Activated CD4-positive, alpha-beta T cell treated with anti-CD3 and anti-CD28 coated beads, Interleukin-2, amount 50 U/mL, for 4 hours (primary cell): ENCODE results near the gene IFT43.
A peak's percentile ranks its signal among the peaks of the same experiment; 100 is the strongest.

ENCODE experiments used
- DNase-seq, 2 experiments: peaks; one replicate each; pipeline ENCODE4 v3.0.0-alpha.2; 2020

Gene IFT43

DNA sequence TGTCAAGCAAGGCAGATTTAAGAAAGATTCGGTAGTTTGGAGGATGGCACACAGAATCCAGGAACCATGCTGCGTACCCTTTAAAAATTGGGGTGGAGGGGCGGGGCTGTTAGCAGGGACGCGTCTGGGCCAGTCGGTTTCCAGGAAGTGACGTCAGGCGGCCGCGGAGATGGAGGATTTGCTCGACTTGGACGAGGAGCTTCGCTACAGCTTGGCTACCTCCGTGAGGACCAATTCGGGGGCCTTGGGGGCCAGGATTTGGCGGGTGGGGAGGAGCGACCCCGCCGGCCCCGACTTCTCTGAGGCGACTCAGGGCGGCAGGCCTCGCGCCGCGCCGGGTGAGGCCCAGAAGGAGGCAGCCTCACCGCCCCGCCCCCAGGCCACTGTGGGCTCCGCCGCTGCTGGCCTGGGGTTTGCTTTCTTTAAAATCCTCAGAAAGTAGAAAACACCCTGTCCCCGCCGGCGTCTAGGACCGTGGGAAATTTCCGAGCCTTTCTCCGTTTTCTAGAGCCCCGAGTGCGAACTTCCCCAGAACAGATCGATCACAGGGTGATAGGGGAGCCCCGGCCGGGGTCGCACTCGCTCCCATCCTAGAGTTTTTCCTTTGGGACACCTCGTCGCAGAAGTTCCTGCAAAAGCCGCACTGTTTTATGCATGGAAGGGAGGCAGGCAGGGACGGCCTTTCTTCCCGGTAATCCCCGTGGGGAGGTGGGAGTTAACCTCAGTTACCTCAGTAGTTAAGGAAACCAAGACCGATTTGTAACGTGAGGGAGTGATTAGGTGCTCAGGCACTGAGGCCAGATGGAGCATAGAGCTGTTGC lies at the start of gene IFT43:
Gene IFT43, plus strand, starts transcription at position 146 of the 821 bp plus-strand sequence. Its CDS starts 24 bp downstream, at position 170.
- DNase-seq, result peak; percentile 90 to 92

DNA sequence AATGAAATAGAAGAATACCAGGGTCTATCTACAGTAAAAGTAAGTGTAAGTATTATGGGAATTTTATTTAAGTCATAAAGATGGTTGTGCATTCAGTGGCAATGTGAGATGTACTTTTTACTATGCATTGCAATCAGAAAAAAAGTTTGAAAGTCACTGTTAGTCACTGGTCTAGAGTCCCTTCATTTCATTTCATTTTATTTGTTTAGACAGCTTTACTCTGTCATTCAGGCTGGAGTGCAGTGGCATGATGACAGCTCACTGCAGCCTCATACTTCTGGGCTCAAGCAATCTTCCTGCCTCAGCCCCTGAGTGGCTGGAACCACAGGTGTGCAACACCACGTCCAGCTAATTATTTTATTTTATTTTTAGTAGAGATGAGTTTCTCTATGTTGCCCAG lies 46.4 kb upstream of the IFT43 start:
- DNase-seq, result no peak

DNA sequence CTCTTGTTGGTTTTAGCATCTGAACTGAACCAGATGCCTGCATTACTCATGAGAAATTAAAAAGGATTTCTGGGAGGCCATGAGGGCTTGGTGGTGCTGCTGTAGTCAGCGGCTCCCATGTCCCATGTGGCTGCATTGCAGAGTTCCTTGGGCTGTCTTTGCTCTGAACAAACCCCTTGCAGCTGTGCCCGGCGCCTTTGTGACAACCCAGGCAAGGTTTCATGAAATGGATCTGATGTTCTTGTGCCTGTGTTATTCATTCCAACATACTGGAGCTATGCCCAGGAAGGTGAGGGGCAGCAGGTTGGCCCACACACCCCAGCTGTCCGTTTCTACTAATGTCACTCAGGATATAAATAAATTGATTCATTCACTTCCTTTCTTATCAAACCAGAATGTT lies 44.5 kb upstream of the IFT43 start:
- no peak for DNase-seq

DNA sequence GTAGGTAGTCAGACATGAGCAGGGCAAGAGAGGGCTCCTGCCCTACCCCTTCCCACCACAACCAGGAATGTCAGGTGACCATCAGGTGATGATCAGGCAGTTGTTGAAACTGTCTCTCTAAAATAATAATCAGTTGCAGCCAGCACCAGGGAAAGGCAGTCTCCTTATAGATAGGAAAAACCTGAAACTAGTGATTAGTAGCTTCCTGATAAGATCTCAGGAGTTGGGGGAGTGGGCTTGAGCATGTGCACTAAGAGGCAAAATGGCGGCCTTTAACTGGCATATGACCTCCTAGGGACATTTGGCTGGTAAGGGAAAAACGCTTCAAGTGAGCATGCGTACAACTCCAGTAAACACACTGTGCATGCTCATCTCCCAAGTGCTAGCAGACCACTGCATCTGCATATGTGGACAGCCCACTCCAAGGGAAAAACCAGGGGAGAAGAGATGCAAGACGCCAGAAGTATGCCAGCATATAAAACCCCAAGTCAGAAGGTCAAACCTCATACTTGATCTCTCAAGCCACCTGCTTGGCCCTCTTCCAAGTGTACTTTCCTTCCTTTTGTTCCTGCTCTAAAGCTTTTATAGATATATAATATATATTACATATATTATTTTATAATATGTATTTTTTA lies 40.8 kb upstream of the IFT43 start:
- no peak for DNase-seq

DNA sequence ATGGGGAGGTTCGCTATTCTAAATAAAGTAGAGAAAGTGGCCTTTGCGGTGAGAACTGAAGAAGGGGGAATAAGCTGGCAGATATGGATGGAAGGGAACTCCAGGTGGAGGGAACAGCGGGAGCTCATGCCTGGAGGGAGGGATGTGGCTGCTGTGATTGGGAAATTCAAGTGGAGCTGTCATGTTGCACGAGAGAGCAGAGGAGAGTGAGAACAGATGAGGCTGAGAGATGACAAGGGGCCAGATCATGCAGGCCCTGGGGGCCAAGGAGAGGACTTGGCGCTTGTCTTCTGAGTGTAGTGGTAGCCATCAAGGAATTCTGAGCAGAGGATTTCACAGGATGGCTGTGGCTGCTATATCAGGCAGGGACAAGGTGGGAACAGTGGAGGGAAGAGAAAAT lies 38.8 kb upstream of the IFT43 start:
- DNase-seq, result no peak

DNA sequence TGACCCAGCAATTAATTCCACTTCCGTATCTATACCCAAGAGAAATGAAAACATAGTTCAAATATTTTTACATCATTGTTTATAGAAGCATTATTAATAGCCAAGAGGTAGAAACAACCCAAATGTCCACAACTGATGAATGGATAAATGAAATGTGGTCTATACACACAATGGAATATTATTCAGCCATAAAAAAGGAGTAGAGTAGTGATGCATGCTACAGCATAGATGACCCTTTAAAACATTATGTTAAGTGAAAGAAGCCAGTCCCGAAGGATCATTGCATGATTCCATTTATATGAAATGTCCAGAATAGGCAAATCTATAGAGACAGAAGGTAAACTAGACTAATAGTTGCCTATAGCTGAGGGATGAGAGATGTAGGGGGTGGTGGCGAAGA lies 33.1 kb upstream of the IFT43 start:
- no peak for DNase-seq

DNA sequence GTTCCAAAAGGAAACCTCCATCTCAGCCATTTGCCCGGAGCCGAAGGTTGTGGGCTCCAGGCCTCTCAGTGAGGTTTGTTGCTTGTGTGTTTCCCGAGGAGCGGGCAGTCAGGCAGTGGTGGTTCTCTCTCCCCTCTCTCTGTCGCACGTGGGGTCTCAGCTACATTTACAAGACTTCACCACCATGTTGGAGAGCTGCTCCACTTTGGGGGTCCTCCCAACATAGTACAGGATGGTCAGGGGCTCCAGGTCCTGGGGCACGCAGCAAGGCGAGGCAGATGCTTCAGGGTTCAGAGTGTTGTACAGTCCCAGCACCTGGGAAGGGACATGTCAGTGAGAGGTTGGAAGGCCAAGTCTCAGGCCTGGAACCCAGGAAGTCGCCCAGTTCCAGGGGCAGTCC lies 26.5 kb upstream of the IFT43 start:
- DNase-seq, result no peak

DNA sequence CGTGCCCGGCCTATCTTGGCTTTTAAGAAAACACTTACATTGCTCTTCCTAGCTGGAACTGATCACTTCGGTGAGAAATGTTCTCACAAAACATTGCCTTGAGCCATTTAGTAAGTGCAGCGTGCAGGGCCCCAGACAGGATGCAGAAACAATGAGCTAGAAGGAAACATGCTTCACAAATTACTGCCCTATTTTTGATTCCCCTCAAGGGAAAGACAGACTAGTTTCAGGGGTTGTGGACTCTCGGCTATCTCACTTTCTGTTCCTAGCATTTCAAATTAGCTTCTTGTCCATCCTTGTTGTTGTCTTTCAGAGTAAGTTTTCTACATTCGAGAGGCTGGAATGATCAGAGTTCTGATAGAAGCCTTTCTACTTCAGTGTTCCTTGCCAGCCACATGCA lies 25.3 kb upstream of the IFT43 start:
- DNase-seq, result no peak

DNA sequence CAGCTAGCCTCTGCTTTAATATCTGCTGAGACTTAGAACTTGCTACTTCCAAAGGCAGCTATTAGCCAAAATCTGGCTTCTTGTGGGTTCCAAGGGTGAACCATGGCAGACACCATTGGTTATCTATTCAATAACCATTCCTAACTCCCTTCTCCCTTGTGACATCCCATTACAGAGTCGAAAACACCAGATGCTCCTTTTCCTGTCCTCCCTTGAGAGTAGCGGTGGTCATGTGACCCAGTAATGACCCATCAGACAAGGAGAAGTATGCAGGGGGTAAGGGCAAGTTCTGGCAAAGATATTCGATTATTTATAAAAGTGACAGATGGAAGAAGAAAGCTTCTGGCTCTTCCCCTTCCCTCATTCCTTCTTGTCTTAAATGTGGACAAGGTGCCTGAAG lies 23.9 kb upstream of the IFT43 start:
- no peak for DNase-seq

DNA sequence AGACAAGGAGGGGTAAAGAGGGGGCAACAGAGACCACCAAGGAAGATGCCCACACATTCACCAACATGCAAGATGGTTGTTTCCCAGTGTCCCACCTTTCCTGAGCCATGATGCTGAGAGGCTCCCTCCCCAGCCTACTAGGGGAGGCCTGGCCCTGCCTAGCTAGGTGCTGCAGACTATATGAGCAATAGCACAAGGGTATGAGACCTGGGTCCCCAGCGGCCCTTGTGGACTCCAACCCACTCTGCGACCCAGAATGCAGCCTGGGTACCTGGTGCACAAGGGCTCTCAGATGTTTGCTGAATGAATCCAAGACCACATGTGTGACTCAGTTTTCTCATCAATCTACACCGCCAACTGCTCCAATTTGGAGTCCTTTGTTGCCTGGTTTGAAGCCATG lies 17.7 kb upstream of the IFT43 start:
- DNase-seq, result no peak

DNA sequence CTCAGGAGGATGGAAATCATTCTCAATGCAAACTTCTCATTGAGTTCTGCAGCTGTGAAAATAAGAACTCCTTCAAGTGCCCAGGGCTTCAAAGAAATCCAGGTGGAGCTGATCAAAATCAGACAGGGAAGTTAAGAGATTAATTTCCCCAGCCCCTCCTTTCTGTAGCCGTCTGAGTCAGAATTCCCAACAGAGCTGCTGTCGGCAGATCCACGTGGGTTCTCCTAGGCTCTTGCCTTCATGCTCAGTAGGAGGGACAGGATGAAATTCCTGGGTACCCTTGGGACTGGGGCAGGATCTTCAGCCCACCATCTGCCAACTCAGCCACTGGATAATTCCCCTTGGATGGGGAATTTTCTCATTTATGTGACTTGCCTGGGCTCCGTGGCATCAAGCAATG lies 17.1 kb upstream of the IFT43 start:
- DNase-seq, result no peak

DNA sequence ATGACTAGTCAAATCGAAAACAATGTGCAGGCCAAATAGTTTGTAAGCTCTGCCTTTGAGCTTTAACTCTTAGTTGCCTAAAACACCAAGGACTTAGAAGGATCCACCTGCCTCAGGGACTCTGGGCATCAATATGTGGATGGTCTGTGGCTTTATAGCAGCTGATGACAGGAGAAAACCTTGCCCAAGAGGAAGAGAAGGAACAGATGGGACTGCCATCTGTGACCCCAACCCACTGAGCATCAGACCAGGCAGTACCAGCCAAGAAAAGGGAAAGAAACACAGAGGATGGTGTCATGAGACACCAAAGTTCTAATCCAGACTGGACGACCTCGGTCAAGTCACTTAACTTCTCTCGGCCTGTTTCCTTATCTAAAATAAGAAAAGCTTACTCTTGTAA lies 16.4 kb upstream of the IFT43 start:
- DNase-seq, result no peak

DNA sequence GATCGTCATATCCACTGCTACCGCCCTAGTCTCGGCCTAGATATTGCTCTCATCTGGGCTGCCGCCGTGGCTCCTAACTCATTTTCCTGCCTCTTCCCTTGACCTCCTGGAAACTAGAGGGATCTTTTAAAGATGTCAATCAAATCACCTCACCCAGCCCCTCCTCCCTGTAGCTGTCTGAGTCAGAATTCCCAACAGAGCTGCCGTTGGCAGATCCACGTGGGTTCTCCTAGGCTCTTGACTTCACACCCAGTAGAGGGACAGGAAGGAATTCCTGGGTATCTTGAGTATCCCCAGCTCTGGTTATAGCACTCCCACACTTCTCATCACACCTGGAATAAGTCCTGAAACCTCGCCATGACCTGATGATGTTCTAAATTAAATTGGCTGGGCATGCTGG lies 15.7 kb upstream of the IFT43 start:
- DNase-seq, result no peak

DNA sequence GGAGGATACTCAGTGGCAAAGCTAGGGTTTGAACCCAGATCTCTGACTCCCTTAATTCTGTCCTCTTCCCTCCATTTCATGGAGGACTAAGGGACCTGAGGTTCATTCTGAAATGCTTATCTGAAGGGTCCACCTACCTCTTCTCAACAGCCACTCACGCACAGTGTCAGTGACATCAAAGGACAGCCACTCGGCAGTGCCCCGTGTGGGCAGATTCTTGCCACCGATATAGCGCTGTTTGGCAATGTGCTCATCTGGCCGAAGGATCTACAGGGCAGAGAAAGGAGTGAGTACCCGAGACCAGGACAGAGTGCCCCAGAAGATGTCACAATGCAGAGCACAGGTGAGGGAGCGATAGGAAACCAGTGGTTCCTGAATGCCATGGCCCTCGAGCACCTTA lies 14.6 kb upstream of the IFT43 start:
- DNase-seq, result no peak

DNA sequence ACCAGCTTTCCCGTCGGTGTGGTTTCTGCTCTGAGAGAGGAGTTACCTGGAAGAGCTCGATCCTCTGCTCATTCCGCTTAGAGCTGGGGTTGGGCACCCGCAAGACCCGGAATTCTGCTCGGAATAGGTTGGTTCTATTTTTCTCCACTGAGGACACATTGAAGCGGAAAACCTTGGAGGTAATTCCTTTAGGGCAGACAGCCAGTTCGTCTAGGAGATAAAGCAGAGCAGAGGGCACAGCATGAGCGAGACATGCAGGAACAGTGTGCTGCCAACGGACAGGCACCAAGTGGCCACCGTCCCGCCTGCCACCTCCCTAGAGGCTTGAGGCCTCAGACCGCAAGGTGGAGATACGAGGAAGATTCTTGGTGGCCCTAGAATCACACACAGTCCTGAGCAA lies 14.1 kb upstream of the IFT43 start:
- DNase-seq, result no peak

DNA sequence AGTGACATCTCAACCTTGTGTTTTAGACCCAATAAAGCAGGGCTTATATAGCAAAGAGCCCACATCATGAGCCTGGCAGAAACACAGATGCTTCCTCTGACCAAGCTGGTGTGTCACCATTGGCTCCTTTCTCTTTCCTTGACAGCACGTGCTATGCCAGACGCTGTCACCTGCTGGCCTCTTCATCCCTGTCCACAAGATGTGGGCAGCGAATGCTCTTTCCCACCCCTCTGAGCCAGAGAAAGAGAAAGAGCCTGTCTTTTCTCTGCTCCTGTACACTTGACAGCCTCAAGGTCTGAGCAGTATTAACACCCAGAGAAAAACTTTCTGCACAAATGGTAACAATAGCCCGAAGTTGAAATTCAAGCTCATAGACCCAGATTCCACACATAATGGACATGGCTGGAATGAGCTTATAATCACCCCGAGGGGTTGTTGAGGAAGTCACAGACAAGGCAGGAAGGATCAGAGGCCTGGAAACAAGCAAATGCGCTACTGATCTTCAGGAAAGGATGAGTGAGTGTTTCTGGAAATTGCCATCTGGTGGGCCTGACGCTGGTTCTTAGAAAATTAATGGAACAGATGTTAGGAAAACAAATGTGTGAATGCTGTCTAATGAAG lies 12.7 kb upstream of the IFT43 start:
- DNase-seq, result no peak

DNA sequence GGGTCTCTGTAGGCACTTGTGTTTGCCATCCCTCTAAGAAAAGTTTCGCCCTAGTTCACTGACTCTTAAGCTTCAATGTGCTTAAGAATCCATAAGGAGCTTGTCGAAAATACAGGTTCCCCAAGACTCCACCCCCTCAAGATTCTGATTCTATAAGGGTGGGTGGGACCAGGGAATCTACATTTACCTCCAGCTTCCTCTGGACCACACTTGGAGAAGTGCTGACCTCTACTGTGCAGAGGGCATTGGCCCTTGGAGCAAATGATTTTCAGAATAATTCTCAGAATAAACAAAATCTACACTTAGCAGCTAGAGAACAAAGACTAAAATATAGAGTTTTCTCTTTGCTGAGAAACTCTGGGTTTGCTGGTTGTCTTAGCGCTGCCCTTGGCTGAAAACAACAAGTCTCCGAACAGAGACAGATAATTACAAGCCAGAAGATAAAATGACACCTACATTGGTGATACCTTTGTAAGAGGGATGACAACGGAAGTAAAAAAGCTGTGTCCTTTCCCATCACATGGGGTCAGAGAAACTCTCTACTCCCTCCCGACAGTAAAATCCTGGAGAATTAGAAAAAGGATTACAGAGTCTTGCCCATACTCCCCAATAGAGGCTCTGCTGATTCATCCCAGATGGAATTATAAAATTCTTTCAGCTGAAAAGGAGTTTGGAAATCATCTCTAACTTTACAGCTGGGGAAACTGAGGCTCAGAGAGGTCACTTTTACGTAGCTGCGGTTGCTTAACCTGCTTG lies 8.6 kb upstream of the IFT43 start:
- no peak for DNase-seq

DNA sequence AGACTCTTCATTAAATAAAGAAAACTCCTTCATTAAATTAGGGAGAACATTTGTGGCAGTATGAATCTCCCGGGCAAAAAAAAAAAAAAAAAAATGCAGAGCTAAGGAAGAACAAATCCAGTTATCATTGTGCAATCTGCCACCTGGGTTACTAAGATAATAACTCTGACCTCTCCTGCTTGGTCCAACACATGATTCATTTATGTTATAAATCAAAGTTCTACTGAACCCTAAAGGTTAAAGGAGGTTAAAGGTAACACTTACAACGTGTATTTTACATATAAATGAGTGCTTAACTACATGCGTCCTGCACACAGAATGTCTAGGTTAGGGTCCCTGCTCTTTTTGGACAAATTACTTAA lies 8.0 kb upstream of the IFT43 start:
- no peak for DNase-seq

DNA sequence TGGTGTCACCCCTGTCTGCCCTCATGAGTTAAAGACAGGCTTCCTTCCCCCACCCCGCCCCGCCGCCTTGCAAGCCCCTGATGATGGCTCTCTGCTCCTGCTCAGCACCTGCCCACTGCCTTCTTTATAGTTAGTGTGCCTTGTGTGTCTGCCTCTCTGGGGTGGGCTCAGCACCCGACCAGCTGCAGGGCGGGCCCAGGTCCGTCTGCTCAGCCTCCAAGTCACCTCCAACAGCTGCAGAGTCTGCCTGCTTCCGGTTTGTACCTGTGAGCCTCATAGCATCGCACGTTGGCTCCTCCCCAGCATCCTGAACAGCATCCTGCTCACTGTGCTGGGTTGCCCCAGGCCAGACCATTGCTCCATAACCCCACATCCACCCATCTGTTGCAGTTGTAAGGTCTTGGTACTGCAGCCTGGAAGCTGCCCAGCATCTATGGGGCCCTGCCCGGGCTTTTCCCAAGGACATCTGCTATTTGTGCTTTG lies 7.3 kb upstream of the IFT43 start:
- no peak for DNase-seq

DNA sequence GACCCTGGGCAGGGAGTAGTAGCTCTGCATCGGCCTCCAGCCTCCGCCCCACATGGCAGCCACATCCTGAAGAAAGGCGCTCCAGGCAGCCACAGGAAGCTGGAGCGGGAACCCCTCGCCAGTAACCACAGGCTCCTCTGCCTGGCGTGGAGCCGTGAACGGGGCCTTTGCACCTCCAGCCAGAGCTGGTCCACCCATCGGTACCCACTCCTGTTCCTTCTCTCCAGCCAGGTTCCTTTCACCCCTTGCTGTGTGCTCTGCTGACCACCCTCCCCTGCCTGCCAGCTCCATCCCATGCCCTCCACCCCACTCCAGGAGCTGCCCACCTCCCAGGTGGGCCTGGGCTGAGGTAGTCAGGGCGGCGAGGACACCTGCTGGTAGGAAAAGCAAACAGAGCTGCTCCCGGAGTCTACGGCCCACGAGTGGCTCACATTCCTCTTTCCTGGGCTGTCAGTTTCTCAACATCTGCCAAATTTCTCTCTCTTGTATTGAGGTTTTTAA lies 6.4 kb upstream of the IFT43 start:
- DNase-seq, result no peak

DNA sequence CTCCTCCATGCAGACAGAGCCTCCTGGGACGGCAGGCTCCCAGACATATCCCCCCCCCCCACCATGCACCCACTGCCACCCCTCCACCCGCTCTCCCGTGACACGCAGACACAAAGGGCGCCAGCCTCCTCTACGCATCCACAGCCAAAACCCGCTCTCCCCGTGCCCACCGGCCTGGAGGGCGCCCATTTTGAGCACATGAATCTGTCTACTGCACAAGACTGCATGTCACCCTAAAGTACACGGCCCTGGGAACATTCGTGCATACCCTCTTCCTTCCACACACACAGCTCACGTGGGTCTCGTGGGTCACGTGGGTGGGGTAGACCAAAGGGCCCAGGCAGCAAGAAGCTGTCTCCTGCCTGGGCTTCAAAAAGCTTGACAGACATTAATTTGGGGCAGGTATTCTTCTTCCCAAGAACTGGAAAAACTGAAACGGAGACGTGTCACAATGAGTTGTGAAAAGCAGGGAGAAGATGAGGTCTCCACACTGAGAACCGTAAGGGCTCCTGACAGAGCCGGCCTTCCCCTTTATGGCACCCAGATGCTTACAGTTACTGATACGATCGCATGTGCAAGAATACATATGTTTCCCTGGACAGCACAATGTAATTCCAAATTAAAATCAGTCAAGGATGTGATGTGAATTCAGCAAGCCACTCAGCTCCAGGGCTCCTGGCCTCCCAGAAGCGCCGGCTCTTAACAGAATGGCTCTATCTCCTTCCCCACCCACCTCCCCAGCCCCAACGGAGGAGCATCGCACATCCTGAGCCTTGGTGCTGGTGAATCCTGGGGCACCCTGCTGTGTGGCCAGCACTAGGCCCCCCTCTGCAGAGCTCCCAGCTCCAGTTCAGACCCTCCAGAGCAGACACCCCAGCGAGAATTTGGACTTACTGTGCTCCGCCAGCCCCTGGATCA lies 5.7 kb upstream of the IFT43 start:
- no peak for DNase-seq

DNA sequence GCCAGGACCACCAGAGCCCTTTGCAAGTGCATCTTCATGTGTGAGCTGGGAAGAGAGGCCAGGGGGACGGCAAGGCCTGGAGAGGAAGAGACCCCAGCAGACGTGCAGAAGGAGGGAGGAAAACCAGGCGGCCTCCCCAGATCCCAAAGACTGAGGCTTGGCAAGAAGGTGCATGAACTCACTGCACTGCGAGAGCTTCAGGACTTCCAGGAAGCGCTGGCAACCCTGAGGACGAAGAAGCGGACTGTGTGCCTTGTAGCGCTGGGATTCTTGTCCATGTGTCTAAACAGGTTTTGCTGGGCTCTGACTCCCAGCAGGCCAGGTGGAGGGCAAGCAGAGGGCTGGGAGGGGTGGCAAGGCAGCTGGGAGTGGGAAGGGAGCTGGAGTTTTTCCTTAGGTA lies 4.7 kb upstream of the IFT43 start:
- no peak for DNase-seq
